IMR-90 (cell line): ENCODE results near the gene KIR2DL4. TPM values are rescaled to one million over a fixed set of nuclear protein-coding genes. Genes with fewer than 3 reads are reported as not detected.

Experiments used
- ATAC-seq: fragments of 200-7000 bp; cut with Tn5 transposase; 2 replicates; pipeline ENCODE4 v1.9.1; 2020; ENCODE audit warnings: low read depth, mild to moderate bottlenecking, moderate library complexity
- Bru-seq: library from RNA; stranded (reverse); fragments of 400-500 nt; gene quantifications from one replicate; lab custom pipeline; 2021; lab: Mats Ljungman, UMichigan
- BruChase-seq, 2 experiments: library from RNA; stranded (reverse); fragments of 400-500 nt; gene quantifications; one replicate each; lab custom pipeline; 2021; lab: Mats Ljungman, UMichigan
- BruUV-seq: library from RNA; stranded (reverse); fragments of 400-500 nt; replicated peaks from 2 replicates; lab custom pipeline; 2021; lab: Mats Ljungman, UMichigan
- CTCF ChIA-PET: fragments of 300-600 bp; formaldehyde crosslinking; extraction: SDS; loops from one replicate; lab custom pipeline; 2021; ENCODE audit warnings: antibody characterized with exemption; lab: Yijun Ruan, JAX
- POLR2A ChIA-PET: fragments of 300-600 bp; sonication (Branson Sonifier 250); formaldehyde crosslinking; loops from one replicate; lab custom pipeline; 2022; ENCODE audit warnings: antibody characterized with exemption; ENCODE audit not compliant: unreplicated experiment; lab: Charles Lee
- DNase-seq: peaks from one replicate; pipeline ENCODE4 v3.0.0; 2013
- H2AFZ ChIP-seq: replicated peaks from 2 replicates; pipeline ENCODE3; 2013; ENCODE audit warnings: low read length, mild to moderate bottlenecking; ENCODE audit not compliant: poor library complexity
- H2AK5ac ChIP-seq: 2 replicates; pipeline ENCODE4 v1.6.1; 2013; ENCODE audit warnings: low read depth, low read length, inconsistent platforms
- H2AK9ac ChIP-seq: replicated peaks from 2 replicates; pipeline ENCODE3; 2013; ENCODE audit warnings: mild to moderate bottlenecking, low read depth, low read length, moderate library complexity; ENCODE audit not compliant: poor library complexity
- H2BK120ac ChIP-seq: 2 replicates; pipeline ENCODE4 v1.6.1; 2013; ENCODE audit warnings: low read depth, low read length, inconsistent platforms
- H2BK15ac ChIP-seq: 3 replicates; pipeline ENCODE4 v1.6.1; 2013; ENCODE audit warnings: low read depth, low read length, inconsistent platforms
- H2BK20ac ChIP-seq: 2 replicates; pipeline ENCODE4 v1.6.1; 2013; ENCODE audit warnings: low read depth, mild to moderate bottlenecking, inconsistent platforms, low read length, moderate library complexity
- H2BK5ac ChIP-seq: 2 replicates; pipeline ENCODE4 v1.6.1; 2013; ENCODE audit warnings: mild to moderate bottlenecking, low read depth, low read length, inconsistent platforms; ENCODE audit not compliant: poor library complexity, severe bottlenecking
- H3K14ac ChIP-seq: replicated peaks from 2 replicates; pipeline ENCODE4 v1.6.1; 2013; ENCODE audit warnings: low read depth, low read length, inconsistent platforms
- H3K18ac ChIP-seq: 2 replicates; pipeline ENCODE4 v1.6.1; 2013; ENCODE audit warnings: low read depth, low read length, control low read depth
- H3K23ac ChIP-seq: 2 replicates; pipeline ENCODE4 v1.6.1; 2013; ENCODE audit warnings: low read depth, low read length, inconsistent platforms
- H3K27ac ChIP-seq: 2 replicates; pipeline ENCODE4 v1.5.1; 2013; ENCODE audit warnings: mild to moderate bottlenecking, control low read depth, low read length; ENCODE audit not compliant: insufficient read depth
- H3K27me3 ChIP-seq: 2 replicates; pipeline ENCODE4 v1.6.1; 2013; ENCODE audit warnings: low read length; ENCODE audit not compliant: control insufficient read depth, insufficient read depth
- H3K36me3 ChIP-seq: 2 replicates; pipeline ENCODE4 v1.6.1; 2013; ENCODE audit warnings: low read length, mixed read lengths; ENCODE audit not compliant: control insufficient read depth, insufficient read depth
- H3K4ac ChIP-seq: 2 replicates; pipeline ENCODE4 v1.6.1; 2013; ENCODE audit warnings: low read depth, low read length, inconsistent platforms
- H3K4me1 ChIP-seq: 2 replicates; pipeline ENCODE4 v1.6.1; 2013; ENCODE audit warnings: low read length, mixed read lengths; ENCODE audit not compliant: control insufficient read depth, insufficient read depth
- H3K4me2 ChIP-seq: 2 replicates; pipeline ENCODE4 v1.6.1; 2013; ENCODE audit warnings: low read depth, mild to moderate bottlenecking, control low read depth, low read length, moderate library complexity
- H3K4me3 ChIP-seq: 2 replicates; pipeline ENCODE4 v1.5.1; 2013; ENCODE audit warnings: low read depth, mild to moderate bottlenecking, control low read depth, low read length, moderate library complexity; ENCODE audit not compliant: insufficient read depth
- H3K56ac ChIP-seq: 2 replicates; pipeline ENCODE4 v1.6.1; 2013; ENCODE audit warnings: low read length, inconsistent platforms; ENCODE audit not compliant: insufficient read depth; ENCODE audit errors: extremely low read depth
- H3K79me1 ChIP-seq, 2 experiments: 2 replicates each; pipeline ENCODE4 v1.6.1; 2013; ENCODE audit warnings: low read length in 2 of 2, inconsistent platforms in 1 of 2, low read depth in 1 of 2
- H3K9ac ChIP-seq: 2 replicates; pipeline ENCODE4 v1.6.1; 2013; ENCODE audit warnings: low read depth, low read length, control low read depth
- H3K9me1 ChIP-seq: 2 replicates; pipeline ENCODE4 v1.6.1; 2013; ENCODE audit warnings: low read length, inconsistent platforms; ENCODE audit not compliant: insufficient read depth
- H3K9me3 ChIP-seq: 2 replicates; pipeline ENCODE4 v1.6.1; 2013; ENCODE audit warnings: low read length; ENCODE audit not compliant: control insufficient read depth, insufficient read depth
- H4K20me1 ChIP-seq: 2 replicates; pipeline ENCODE4 v1.6.1; 2013; ENCODE audit warnings: low read length, inconsistent platforms; ENCODE audit not compliant: insufficient read depth
- H4K5ac ChIP-seq: 2 replicates; pipeline ENCODE4 v1.6.1; 2013; ENCODE audit warnings: mild to moderate bottlenecking, low read depth, low read length, control low read depth
- H4K8ac ChIP-seq, 2 experiments: 2 replicates each; pipeline ENCODE4 v1.6.1; 2013; ENCODE audit warnings: low read depth in 2 of 2, low read length in 2 of 2, control low read depth in 1 of 2, inconsistent platforms in 1 of 2
- H4K91ac ChIP-seq: 2 replicates; pipeline ENCODE4 v1.6.1; 2013; ENCODE audit warnings: low read depth, low read length, inconsistent platforms; ENCODE audit not compliant: insufficient read depth
- BHLHE40 ChIP-seq: fragments of 150-350 bp; IDR thresholded peaks from 2 replicates; pipeline ENCODE4 v1.6.1; 2016; ENCODE audit warnings: mild to moderate bottlenecking, low read depth, low read length
- CEBPB ChIP-seq: IDR thresholded peaks from 2 replicates; pipeline ENCODE4 v1.6.1; 2012; ENCODE audit warnings: low read depth, low read length, improper control_type of control experiment
- CHD1 ChIP-seq: IDR thresholded peaks from 2 replicates; pipeline ENCODE4 v1.6.1; 2012; ENCODE audit warnings: low read depth, low read length, improper control_type of control experiment
- FOS ChIP-seq: fragments of 150-350 bp; IDR thresholded peaks from 2 replicates; pipeline ENCODE4 v1.6.1; 2016; ENCODE audit warnings: low read depth, low read length
- MAFK ChIP-seq: IDR thresholded peaks from 2 replicates; pipeline ENCODE4 v1.6.1; 2012; ENCODE audit warnings: low read depth, low read length, improper control_type of control experiment
- MAZ ChIP-seq: IDR thresholded peaks from 2 replicates; pipeline ENCODE4 v1.6.1; 2012; ENCODE audit warnings: low read depth, mild to moderate bottlenecking, low read length, improper control_type of control experiment, moderate library complexity, borderline replicate concordance
- MXI1 ChIP-seq: IDR thresholded peaks from 2 replicates; pipeline ENCODE4 v1.6.1; 2012; ENCODE audit warnings: low read depth, mild to moderate bottlenecking, low read length, moderate library complexity, borderline replicate concordance
- NFE2L2 ChIP-seq: fragments of 150-350 bp; IDR thresholded peaks from 2 replicates; pipeline ENCODE4 v1.6.1; 2016; ENCODE audit warnings: low read depth, mild to moderate bottlenecking, low read length
- POLR2A ChIP-seq: IDR thresholded peaks from 2 replicates; pipeline ENCODE4 v1.6.1; 2012; ENCODE audit warnings: mild to moderate bottlenecking, low read depth, low read length
- RAD21 ChIP-seq: IDR thresholded peaks from 2 replicates; pipeline ENCODE4 v1.6.1; 2012; ENCODE audit warnings: low read length, improper control_type of control experiment
- RCOR1 ChIP-seq: IDR thresholded peaks from 2 replicates; pipeline ENCODE4 v1.6.1; 2012; ENCODE audit warnings: mild to moderate bottlenecking, low read length, improper control_type of control experiment; ENCODE audit not compliant: insufficient replicate concordance
- RFX5 ChIP-seq: IDR thresholded peaks from 2 replicates; pipeline ENCODE4 v1.8.0; 2012; ENCODE audit warnings: low read depth, mild to moderate bottlenecking, low read length, moderate library complexity
- SMC3 ChIP-seq: fragments of 150-350 bp; IDR thresholded peaks from 2 replicates; pipeline ENCODE4 v1.6.1; 2016; ENCODE audit warnings: low read depth, mild to moderate bottlenecking, antibody characterized with exemption, low read length, moderate library complexity
- WGBS, 2 experiments: methylation state at CpG; one replicate each; pipeline versions ENCODE4 v1.1.5 to v1.1.7; 2013; ENCODE audit warnings: missing lambda C conversion rate in 2 of 2; ENCODE audit not compliant: insufficient read length in 1 of 2; ENCODE audit errors: extremely low coverage in 2 of 2; 5-methylcytosine and 5-hydroxymethylcytosine counted together
- dilution Hi-C: fragments of 300-500 bp; cut with HindIII; formaldehyde crosslinking; loops from one replicate; pipeline ENCODE4 v1.14.3; 2018; ENCODE audit warnings: low sequenced_read_pairs; ENCODE audit not compliant: unreplicated experiment
- in situ Hi-C: fragments of 300-500 bp; cut with MboI; formaldehyde crosslinking; loops from 3 replicates; pipeline ENCODE4 v1.14.3; 2019; ENCODE audit warnings: low sequenced_read_pairs, inconsistent platforms, mixed read lengths
- intact Hi-C: fragments of 100-400 bp; cut with micrococcal nuclease; formaldehyde crosslinking; loops from 2 replicates; pipeline ENCODE4 v1.10.0; 2022
- long read RNA-seq: library from polyadenylated mRNA; unstranded; transcript quantifications from one replicate; pipeline ENCODE4 v2.0.0, GENCODE V29; 2021; ENCODE audit not compliant: unreplicated experiment
- polyA plus RNA-seq, 3 experiments: library from polyadenylated mRNA; depleted of rRNA; stranded (reverse); fragments of >200 nt; gene quantifications; 2 replicates each; pipeline ENCODE4 v1.2.3, GENCODE V29; 2012; ENCODE audit warnings: low replicate concordance in 1 of 3
- total RNA-seq: library from RNA; depleted of rRNA; stranded (reverse); fragments of >200 nt; gene quantifications from 2 replicates; pipeline ENCODE4 v1.2.3, GENCODE V29; 2012; rRNA removed
- TF ChIP-seq, protein P1 (sequence below): conservative IDR thresholded peaks from 2 replicates; pipeline ENCODE4 v1.5.1; 2012; ENCODE audit warnings: mild to moderate bottlenecking, low read depth, low read length, improper control_type of control experiment
- TF ChIP-seq, protein P2 (sequence below): fragments of 150-350 bp; IDR thresholded peaks from 2 replicates; pipeline ENCODE4 v1.6.1; 2016; ENCODE audit warnings: low read depth, mild to moderate bottlenecking, low read length, moderate library complexity, borderline replicate concordance
- TF ChIP-seq, protein P3 (sequence below): fragments of 150-350 bp; IDR thresholded peaks from 2 replicates; pipeline ENCODE4 v1.6.1; 2017; ENCODE audit warnings: mild to moderate bottlenecking, antibody characterized with exemption, low read length, low read depth

The KIR2DL4 gene
- total RNA-seq, result not detected in 2 replicates
- polyA plus RNA-seq (2012; rRNA removed), result not detected in 2 replicates
- polyA plus RNA-seq (2012; cell fraction: cytosol; rRNA removed), result not detected in 2 replicates
- polyA plus RNA-seq (2012; cell fraction: nucleus; rRNA removed; ENCODE audit: low replicate concordance), result not detected in 2 replicates
- Bru-seq, nascent RNA, result not detected
- BruChase-seq, experiment 1, labeled RNA remaining after a 6-hour chase, result not detected
- BruChase-seq, experiment 2, labeled RNA remaining after a 2-hour chase, result not detected
- long read RNA-seq, result 0 reads

DNA sequence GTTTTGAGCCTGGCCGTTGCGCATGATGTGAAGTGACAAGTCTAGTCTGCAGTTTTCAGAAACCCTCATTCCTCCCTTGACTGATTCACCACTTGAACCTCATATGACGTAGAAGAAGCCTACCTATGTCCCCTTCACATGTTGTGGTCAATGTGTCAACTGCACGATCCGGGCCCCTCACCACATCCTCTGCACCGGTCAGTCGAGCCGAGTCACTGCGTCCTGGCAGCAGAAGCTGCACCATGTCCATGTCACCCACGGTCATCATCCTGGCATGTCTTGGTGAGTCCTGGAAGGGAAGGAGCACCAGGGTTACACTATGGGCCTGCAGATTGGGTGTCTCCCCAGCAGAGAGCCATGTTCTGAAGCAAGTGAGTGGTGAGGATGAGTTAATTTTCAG lies at the start of gene KIR2DL4:
Gene KIR2DL4 (plus strand): TSS at position 201 of the 400 bp plus-strand sequence. CDS start 42 bp downstream, at position 243.
- POLR2A ChIA-PET, result no interaction called here
- no peak for TF ChIP-seq SMC3
- TF ChIP-seq RCOR1, result no peak
- no peak for TF ChIP-seq RAD21
- no peak for TF ChIP-seq BHLHE40
- TF ChIP-seq, protein P1, sequence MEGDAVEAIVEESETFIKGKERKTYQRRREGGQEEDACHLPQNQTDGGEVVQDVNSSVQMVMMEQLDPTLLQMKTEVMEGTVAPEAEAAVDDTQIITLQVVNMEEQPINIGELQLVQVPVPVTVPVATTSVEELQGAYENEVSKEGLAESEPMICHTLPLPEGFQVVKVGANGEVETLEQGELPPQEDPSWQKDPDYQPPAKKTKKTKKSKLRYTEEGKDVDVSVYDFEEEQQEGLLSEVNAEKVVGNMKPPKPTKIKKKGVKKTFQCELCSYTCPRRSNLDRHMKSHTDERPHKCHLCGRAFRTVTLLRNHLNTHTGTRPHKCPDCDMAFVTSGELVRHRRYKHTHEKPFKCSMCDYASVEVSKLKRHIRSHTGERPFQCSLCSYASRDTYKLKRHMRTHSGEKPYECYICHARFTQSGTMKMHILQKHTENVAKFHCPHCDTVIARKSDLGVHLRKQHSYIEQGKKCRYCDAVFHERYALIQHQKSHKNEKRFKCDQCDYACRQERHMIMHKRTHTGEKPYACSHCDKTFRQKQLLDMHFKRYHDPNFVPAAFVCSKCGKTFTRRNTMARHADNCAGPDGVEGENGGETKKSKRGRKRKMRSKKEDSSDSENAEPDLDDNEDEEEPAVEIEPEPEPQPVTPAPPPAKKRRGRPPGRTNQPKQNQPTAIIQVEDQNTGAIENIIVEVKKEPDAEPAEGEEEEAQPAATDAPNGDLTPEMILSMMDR, result no peak
- TF ChIP-seq RFX5, result no peak
- no peak for TF ChIP-seq CHD1
- no peak for TF ChIP-seq MAZ
- TF ChIP-seq FOS, result no peak
- TF ChIP-seq NFE2L2, result no peak
- TF ChIP-seq MXI1, result no peak
- TF ChIP-seq, protein P2, sequence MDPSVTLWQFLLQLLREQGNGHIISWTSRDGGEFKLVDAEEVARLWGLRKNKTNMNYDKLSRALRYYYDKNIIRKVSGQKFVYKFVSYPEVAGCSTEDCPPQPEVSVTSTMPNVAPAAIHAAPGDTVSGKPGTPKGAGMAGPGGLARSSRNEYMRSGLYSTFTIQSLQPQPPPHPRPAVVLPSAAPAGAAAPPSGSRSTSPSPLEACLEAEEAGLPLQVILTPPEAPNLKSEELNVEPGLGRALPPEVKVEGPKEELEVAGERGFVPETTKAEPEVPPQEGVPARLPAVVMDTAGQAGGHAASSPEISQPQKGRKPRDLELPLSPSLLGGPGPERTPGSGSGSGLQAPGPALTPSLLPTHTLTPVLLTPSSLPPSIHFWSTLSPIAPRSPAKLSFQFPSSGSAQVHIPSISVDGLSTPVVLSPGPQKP, result no peak
- TF ChIP-seq, protein P3, sequence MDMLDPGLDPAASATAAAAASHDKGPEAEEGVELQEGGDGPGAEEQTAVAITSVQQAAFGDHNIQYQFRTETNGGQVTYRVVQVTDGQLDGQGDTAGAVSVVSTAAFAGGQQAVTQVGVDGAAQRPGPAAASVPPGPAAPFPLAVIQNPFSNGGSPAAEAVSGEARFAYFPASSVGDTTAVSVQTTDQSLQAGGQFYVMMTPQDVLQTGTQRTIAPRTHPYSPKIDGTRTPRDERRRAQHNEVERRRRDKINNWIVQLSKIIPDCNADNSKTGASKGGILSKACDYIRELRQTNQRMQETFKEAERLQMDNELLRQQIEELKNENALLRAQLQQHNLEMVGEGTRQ, result no peak
- no peak for TF ChIP-seq MAFK
- TF ChIP-seq POLR2A, result no peak
- no peak for TF ChIP-seq CEBPB
- Histone ChIP-seq H2AK9ac (no peak within 1 kb of the TSS), H3K27me3 (no peaks in the 10 kb centered on the region), H3K9me1 (no peaks in the 10 kb centered on the region), H3K4me1 (no peaks in the 10 kb centered on the region), H3K79me1 (no peaks in the 10 kb centered on the region), H2BK15ac (no peak within 1 kb of the TSS), H2BK20ac (no peak within 1 kb of the TSS), H3K4me2 (no peak within 1 kb of the TSS), H3K23ac (no peak within 1 kb of the TSS), H3K9me3 (peaks cover 24% of the 10 kb centered on the region; the same call in 1 of the 2 replicates), H2BK5ac (no peak within 1 kb of the TSS), H4K5ac (no peak within 1 kb of the TSS), H3K18ac (no peak within 1 kb of the TSS), H4K8ac (no peak within 1 kb of the TSS), H3K4me3 (no peak within 1 kb of the TSS), H3K36me3 (no peaks in the 10 kb centered on the region), H3K56ac (no peak within 1 kb of the TSS), H2AFZ (peak within 1 kb of the TSS; percentile 21), H2BK120ac (no peak within 1 kb of the TSS), H3K9ac (no peak within 1 kb of the TSS), H3K4ac (no peak within 1 kb of the TSS), H3K27ac (no peak within 1 kb of the TSS), H2AK5ac (no peak within 1 kb of the TSS), H3K14ac (no peak within 1 kb of the TSS), H4K91ac (no peak within 1 kb of the TSS), H4K20me1 (no peaks in the 10 kb centered on the region)
- dilution Hi-C loops (no loop called here), in situ Hi-C loops (no loop called here), intact Hi-C loops (no loop called here)
- DNase-seq (no peak), ATAC-seq (no peak)
- CTCF ChIA-PET, result no interaction called here
- BruUV-seq, result no TSS peak
- 67% methylated on average over 3 of the region's 10 CpGs; no CpG with 5 or more reads in 1 of the 2 experiments for WGBS, 2 experiments
